Measurements from ENCODE around the gene AKAP6. TPM values are rescaled to one million over a fixed set of nuclear protein-coding genes. Genes with fewer than 3 reads are reported as not detected.

The AKAP6 gene
- total RNA-seq, 2 donors from 2014 or later = 3.6 to 9.9 TPM

DNA sequence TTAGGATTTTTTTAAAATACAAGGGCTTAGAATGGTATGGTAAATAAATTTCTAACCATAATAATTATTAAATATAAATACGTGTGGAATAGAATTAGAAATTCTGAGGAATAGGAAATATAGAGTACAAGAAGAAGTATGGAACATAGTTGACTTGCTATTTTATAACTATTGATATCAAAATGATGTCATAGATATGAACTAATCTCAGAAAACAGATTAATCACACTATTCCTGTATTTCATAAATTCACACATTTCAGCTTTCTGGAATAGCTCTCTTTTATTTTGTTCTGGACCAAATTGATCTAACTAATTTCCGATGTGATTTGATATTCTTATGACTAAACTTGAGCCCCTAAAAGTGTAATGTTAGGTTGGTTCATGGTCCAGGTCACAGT is 372.4 kb downstream of the AKAP6 start:
- no peaks in the 10 kb centered on the region for H3K4me1 ChIP-seq (replicated peaks)
- intact Hi-C loops (cut with DNase I) = loop anchor here (10.0 kb wide), 1 partner anchor 127 kb away; no protein-coding TSS in a partner anchor
- H3K27me3 ChIP-seq (replicated peaks; ENCODE audit: insufficient read depth) = no peaks in the 10 kb centered on the region
- H3K27ac ChIP-seq = no peak overlapping the region
- no peak overlapping the region for H3K4me3 ChIP-seq
- no peak for DNase-seq (ENCODE audit: low spot score)
- TF ChIP-seq POLR2AphosphoS5 (IDR thresholded peaks at IDR 0.05) = no peak
- 99% methylated on average over 2 of the region's 2 CpGs for whole genome bisulfite sequencing
- H3K9me3 ChIP-seq = no peaks in the 10 kb centered on the region
- no peaks in the 10 kb centered on the region for H3K36me3 ChIP-seq

GRCh38 chr14:32702088-32702487 is 373.0 kb downstream of the AKAP6 start:
- Histone ChIP-seq H3K9me3 (no peaks in the 10 kb centered on the region), H3K4me3 (no peak overlapping the region), H3K36me3 (no peaks in the 10 kb centered on the region), H3K4me1 (replicated peaks) (no peaks in the 10 kb centered on the region), H3K27me3 (replicated peaks; ENCODE audit: insufficient read depth) (no peaks in the 10 kb centered on the region), H3K27ac (no peak overlapping the region)
- TF ChIP-seq POLR2AphosphoS5 (IDR thresholded peaks at IDR 0.05) = no peak
- no peak for TF ChIP-seq POLR2A (IDR thresholded peaks at IDR 0.05)
- TF ChIP-seq, protein P1, sequence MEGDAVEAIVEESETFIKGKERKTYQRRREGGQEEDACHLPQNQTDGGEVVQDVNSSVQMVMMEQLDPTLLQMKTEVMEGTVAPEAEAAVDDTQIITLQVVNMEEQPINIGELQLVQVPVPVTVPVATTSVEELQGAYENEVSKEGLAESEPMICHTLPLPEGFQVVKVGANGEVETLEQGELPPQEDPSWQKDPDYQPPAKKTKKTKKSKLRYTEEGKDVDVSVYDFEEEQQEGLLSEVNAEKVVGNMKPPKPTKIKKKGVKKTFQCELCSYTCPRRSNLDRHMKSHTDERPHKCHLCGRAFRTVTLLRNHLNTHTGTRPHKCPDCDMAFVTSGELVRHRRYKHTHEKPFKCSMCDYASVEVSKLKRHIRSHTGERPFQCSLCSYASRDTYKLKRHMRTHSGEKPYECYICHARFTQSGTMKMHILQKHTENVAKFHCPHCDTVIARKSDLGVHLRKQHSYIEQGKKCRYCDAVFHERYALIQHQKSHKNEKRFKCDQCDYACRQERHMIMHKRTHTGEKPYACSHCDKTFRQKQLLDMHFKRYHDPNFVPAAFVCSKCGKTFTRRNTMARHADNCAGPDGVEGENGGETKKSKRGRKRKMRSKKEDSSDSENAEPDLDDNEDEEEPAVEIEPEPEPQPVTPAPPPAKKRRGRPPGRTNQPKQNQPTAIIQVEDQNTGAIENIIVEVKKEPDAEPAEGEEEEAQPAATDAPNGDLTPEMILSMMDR (IDR thresholded peaks at IDR 0.05) = no peak
- DNase-seq (ENCODE audit: low spot score) = no peak
- intact Hi-C loops (cut with DNase I) = loop anchor here (10.0 kb wide), 1 partner anchor 127 kb away; no protein-coding TSS in a partner anchor

DNA sequence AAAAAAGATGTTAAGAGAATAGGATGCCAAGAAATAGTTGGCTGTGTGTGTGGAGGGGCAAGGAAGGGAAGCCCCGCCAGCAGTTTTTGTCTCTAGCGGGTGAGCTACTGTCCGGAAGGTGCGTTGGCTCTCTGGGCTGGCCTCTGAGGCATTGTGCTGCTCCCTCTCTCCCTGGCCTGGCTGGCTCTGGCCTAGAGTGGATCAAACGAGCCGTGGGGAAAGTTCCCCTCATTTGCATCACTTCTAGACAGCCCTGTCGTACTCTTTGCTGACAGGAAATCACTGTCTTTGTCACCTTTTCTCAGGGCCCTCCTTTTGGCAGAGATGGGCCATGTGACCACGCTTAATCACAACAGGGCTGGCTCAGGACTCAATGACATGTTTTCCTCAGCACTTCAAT is 373.5 kb downstream of the AKAP6 start:
- peak overlapping the region in 1 of 2 donors; percentile 28 for H3K27ac ChIP-seq
- no peaks in the 10 kb centered on the region for H3K9me3 ChIP-seq
- DNase-seq (ENCODE audit: low spot score) = peak; percentile 11
- no peak overlapping the region for H3K4me3 ChIP-seq
- TF ChIP-seq POLR2AphosphoS5 (IDR thresholded peaks at IDR 0.05) (no peak), POLR2A (IDR thresholded peaks at IDR 0.05) (no peak)
- TF ChIP-seq, protein P1 (IDR thresholded peaks at IDR 0.05) = no peak
- no peaks in the 10 kb centered on the region for H3K27me3 ChIP-seq (replicated peaks; ENCODE audit: insufficient read depth)
- no peaks in the 10 kb centered on the region for H3K36me3 ChIP-seq
- intact Hi-C loops (cut with DNase I) = loop anchor here (10.0 kb wide), 1 partner anchor 128 kb away; no protein-coding TSS in a partner anchor
- 16% methylated on average over 8 of the region's 8 CpGs for WGBS
- H3K4me1 ChIP-seq (replicated peaks) = no peaks in the 10 kb centered on the region

DNA sequence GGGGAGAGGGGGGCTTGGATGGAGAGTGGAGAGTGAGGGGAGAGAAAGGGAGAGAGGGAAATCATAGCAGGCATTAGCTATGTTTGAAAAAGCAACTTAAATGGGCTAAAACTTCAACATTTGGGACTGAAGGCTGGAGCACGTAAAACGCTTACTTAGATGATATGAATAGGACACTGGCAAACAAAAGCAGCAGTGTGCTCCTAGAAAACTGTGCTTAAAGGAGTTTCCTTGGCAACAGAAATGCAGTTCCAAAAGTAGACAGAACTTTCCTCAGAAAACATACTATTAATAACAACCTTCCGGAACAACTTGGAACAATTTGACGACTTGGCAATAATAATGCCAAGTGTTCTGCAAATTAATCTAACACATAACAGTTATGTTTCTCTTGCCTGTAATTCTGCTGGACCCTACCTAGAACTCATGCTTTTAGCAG is 374.1 kb downstream of the AKAP6 start:
- no peak for DNase-seq (ENCODE audit: low spot score)
- Histone ChIP-seq H3K36me3 (no peaks in the 10 kb centered on the region), H3K4me3 (no peak overlapping the region), H3K27me3 (replicated peaks; ENCODE audit: insufficient read depth) (no peaks in the 10 kb centered on the region), H3K9me3 (no peaks in the 10 kb centered on the region), H3K4me1 (replicated peaks) (no peaks in the 10 kb centered on the region), H3K27ac (peak overlapping the region in 1 of 2 donors; percentile 28)
- intact Hi-C loops (cut with DNase I) = loop anchor here (10.0 kb wide), 1 partner anchor 128 kb away; no protein-coding TSS in a partner anchor
- 25% methylated on average over 4 of the region's 4 CpGs for WGBS
- TF ChIP-seq POLR2A (IDR thresholded peaks at IDR 0.05) (no peak), POLR2AphosphoS5 (IDR thresholded peaks at IDR 0.05) (no peak)
- TF ChIP-seq, protein P1 (IDR thresholded peaks at IDR 0.05) = no peak

DNA sequence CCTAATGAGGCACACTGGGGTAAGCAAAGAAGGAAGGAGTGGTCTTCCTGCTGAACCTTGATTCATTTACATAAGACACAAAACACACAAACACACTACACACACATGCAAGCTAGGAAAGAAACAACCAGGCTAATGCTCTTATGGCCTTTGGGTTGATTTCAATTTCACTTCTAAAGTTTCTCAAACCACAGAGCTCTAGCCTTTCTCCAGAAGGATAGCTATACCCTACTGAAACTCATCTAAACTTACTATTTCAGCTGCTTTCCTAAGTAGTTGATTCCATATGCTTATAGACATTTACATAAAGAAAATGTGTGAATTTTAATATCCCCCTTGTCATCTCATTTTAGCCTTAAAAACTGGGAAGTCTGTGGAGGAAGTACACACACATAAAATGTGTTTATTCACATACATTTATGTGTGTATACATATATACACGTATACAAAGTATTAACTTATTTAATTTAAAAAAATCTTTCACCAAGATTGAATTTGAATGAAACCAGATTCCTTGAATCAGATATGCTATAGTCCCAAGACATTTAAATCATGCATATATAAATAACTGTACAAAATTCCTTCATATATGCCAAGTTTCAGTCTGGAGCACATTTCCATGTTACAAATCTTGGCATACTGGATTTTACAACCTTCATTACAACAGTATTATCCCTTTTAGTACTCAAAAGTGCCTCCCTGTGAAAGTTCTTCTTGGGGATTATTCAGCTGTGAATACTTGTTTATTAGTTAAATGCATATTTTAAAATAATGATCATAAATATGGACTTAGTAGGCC is 377.8 kb downstream of the AKAP6 start:
- TF ChIP-seq POLR2A (IDR thresholded peaks at IDR 0.05) (no peak), POLR2AphosphoS5 (IDR thresholded peaks at IDR 0.05) (no peak)
- TF ChIP-seq, protein P1 (IDR thresholded peaks at IDR 0.05) = no peak
- Histone ChIP-seq H3K27ac (no peak overlapping the region), H3K9me3 (no peaks in the 10 kb centered on the region), H3K27me3 (replicated peaks; ENCODE audit: insufficient read depth) (no peaks in the 10 kb centered on the region), H3K4me3 (no peak overlapping the region), H3K36me3 (no peaks in the 10 kb centered on the region), H3K4me1 (replicated peaks) (no peaks in the 10 kb centered on the region)
- WGBS = 92% methylated on average over 1 of the region's 1 CpG
- DNase-seq (ENCODE audit: low spot score) = no peak
- intact Hi-C loops (cut with DNase I) = loop anchor here (10.0 kb wide), 1 partner anchor 132 kb away; no protein-coding TSS in a partner anchor
